H1 (cell line): ENCODE measurements around the gene TMEM115. TPM values are rescaled to one million over a fixed set of nuclear protein-coding genes. Genes with fewer than 3 reads are reported as not detected.

Experiments
- CBX8 ChIP-seq: fragments of 300-800, 300-1000 bp; sonication (generic); IDR thresholded peaks from 2 replicates; pipeline ENCODE4 v1.7.1; 2016; ENCODE audit warnings: low read depth, low read length, borderline replicate concordance
- KDM5A ChIP-seq: fragments of 200-600 bp; IDR thresholded peaks from 2 replicates; pipeline ENCODE4 v1.7.1; 2012; ENCODE audit warnings: mild to moderate bottlenecking, low read length, inconsistent platforms, mixed read lengths
- POU5F1 ChIP-seq: IDR thresholded peaks from 2 replicates; pipeline ENCODE4 v1.6.1; 2011; ENCODE audit warnings: low read depth, mild to moderate bottlenecking, low read length, moderate library complexity
- SAP30 ChIP-seq: fragments of 300-600 bp; sonication (generic); IDR thresholded peaks from 2 replicates; pipeline ENCODE4 v1.7.1; 2012; ENCODE audit warnings: low read length, moderate library complexity, mild to moderate bottlenecking, inconsistent platforms; ENCODE audit not compliant: insufficient read depth, insufficient replicate concordance
- TAF7 ChIP-seq: optimal IDR thresholded peaks from 2 replicates; pipeline ENCODE3; 2011; ENCODE audit warnings: low read depth, mild to moderate bottlenecking, inconsistent platforms, low read length, moderate library complexity, borderline replicate concordance
- polyA plus RNA-seq, 7 experiments: library from polyadenylated mRNA; depleted of rRNA in 3 of 7; stranded (reverse) in 5 of 7; unstranded in 2 of 7; fragments of >200 nt in 5 of 7; fragments of 200-250 nt in 2 of 7; gene quantifications; 1 replicate in 5 of 7; 2 replicates in 1 of 7; 4 replicates in 1 of 7; pipeline versions ENCODE4 v1.2.1 to v1.2.3, GENCODE V29; 2011 to 2013; ENCODE audit warnings: missing spikeins in 2 of 7, mixed read lengths in 2 of 7
- total RNA-seq: library from RNA; stranded (reverse); fragmentation: NEBNext Ultra II Directional; extraction: Animal tissue kit (Norgen Biotek cat#: 25700); gene quantifications from 2 replicates; pipeline ENCODE4 v1.2.1, GENCODE V29; 2021

Gene TMEM115
- total and polyA plus RNA-seq, 2 of the 8 experiments (the other 6 are each of a cell fraction or from before 2014, with no cell fraction given) = 25.4 to 32.4 TPM

- TF ChIP-seq SAP30 = no peak
- no peak for TF ChIP-seq POU5F1
- no peak for TF ChIP-seq TAF7
- no peak for TF ChIP-seq CBX8
- no peak for TF ChIP-seq KDM5A
These were observed 42.8 kb upstream of the TMEM115 start (continued) for GRCh38 chr3:50401978-50402595.
